ENCODE data around the gene JUP. TPM values are rescaled to one million over a fixed set of nuclear protein-coding genes. Genes with fewer than 3 reads are reported as not detected.

The JUP gene
- total and polyA plus RNA-seq, 8 donors = 31.1 to 93.5 (median 45.2) TPM

DNA sequence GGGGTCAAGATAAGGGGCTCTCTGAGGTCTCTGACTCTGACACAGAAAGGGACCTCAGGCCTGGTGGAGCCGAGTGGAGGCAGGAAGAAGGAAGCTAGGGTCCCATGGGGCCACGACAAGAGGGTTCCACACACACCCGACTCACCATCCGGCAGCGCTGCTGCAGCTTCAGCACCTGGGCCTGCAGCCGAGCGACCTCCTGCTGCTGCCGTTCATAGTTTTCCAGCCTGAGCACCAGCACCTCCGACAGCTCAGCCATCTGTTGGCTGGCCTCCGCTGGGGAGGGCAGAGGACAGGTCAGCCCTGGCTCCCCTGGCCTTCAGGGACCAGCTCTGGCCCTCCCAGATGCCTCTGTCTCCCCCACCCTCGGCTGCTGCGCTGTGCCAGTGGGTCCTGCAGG is 58.5 kb downstream of the JUP start:
- no peaks in the 10 kb centered on the region for H3K4me1 ChIP-seq
- 67 to 71% methylated on average over 12 of the region's 12 CpGs for WGBS, 2 donors
- DNase-seq = no peak
- FAIRE-seq = no peak
- intact Hi-C loops (cut with DNase I) = no loop called here
- no peaks in the 10 kb centered on the region for H3K27me3 ChIP-seq
- no peak for ATAC-seq
- H3K9me3 ChIP-seq = no peaks in the 10 kb centered on the region
- no peaks in the 10 kb centered on the region for H3K36me3 ChIP-seq
- no peak overlapping the region for H3K4me3 ChIP-seq
- no peak overlapping the region for H3K27ac ChIP-seq
- TF ChIP-seq, protein P1, sequence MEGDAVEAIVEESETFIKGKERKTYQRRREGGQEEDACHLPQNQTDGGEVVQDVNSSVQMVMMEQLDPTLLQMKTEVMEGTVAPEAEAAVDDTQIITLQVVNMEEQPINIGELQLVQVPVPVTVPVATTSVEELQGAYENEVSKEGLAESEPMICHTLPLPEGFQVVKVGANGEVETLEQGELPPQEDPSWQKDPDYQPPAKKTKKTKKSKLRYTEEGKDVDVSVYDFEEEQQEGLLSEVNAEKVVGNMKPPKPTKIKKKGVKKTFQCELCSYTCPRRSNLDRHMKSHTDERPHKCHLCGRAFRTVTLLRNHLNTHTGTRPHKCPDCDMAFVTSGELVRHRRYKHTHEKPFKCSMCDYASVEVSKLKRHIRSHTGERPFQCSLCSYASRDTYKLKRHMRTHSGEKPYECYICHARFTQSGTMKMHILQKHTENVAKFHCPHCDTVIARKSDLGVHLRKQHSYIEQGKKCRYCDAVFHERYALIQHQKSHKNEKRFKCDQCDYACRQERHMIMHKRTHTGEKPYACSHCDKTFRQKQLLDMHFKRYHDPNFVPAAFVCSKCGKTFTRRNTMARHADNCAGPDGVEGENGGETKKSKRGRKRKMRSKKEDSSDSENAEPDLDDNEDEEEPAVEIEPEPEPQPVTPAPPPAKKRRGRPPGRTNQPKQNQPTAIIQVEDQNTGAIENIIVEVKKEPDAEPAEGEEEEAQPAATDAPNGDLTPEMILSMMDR (IDR thresholded peaks at IDR 0.05) = no peak

- Histone ChIP-seq H3K4me1 (no peaks in the 10 kb centered on the region), H3K27me3 (no peaks in the 10 kb centered on the region), H3K9me3 (no peaks in the 10 kb centered on the region), H3K36me3 (no peaks in the 10 kb centered on the region), H3K27ac (no peak overlapping the region), H3K4me3 (no peak overlapping the region)
- no peak for FAIRE-seq
- intact Hi-C loops (cut with DNase I) = no loop called here
- TF ChIP-seq, protein P1 (IDR thresholded peaks at IDR 0.05) = no peak
- DNase-seq = no peak
- no peak for ATAC-seq
- WGBS, 2 donors = 85 to 87% methylated on average over 5 of the region's 5 CpGs
Observed at GRCh38 chr17:41725134-41725533, 61.4 kb downstream of the JUP start.

DNA sequence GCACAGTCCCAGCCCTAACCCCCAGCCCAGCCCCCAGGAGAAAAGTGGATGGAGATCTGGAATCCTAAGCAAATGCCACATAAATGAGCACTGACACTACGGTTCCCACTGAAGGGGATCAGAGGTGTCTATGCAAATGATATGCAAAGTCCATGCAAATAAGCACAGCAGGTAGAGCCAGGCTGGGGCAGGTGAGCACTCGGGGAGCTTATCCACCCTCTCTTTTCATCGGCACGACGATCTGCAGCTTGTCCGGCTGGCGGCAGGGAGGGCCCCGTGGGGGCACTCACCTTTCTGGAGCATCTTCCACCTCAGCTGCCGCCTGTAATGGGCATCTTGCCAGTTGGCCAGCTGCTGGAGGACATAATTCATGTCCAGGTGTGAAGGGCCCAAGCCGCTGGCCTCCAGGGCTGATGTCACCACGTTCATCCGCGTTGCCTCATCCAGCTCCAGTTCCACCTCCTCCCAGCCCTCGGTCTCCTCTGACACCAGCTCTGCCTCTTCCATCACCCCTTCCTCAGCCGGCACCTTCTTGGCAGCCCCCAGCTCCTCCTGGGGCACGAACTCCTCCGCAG is 61.9 kb downstream of the JUP start:
- H3K36me3 ChIP-seq = no peaks in the 10 kb centered on the region
- TF ChIP-seq, protein P1 (IDR thresholded peaks at IDR 0.05) = no peak
- no peaks in the 10 kb centered on the region for H3K9me3 ChIP-seq
- peak in 1 of 4 donors; percentile 53 for ATAC-seq
- intact Hi-C loops (cut with DNase I) = no loop called here
- no peaks in the 10 kb centered on the region for H3K27me3 ChIP-seq
- no peak overlapping the region for H3K4me3 ChIP-seq
- no peak overlapping the region for H3K27ac ChIP-seq
- no peaks in the 10 kb centered on the region for H3K4me1 ChIP-seq
- no peak for FAIRE-seq
- DNase-seq = peak in 1 of 6 donors; percentile 30
- WGBS, 2 donors = 52 to 57% methylated on average over 14 to 17 of the region's 17 CpGs

GRCh38 chr17:41723801-41724475 is 62.6 kb downstream of the JUP start:
- Histone ChIP-seq H3K9me3 (no peaks in the 10 kb centered on the region), H3K27ac (no peak overlapping the region), H3K4me1 (no peaks in the 10 kb centered on the region), H3K27me3 (no peaks in the 10 kb centered on the region), H3K36me3 (no peaks in the 10 kb centered on the region), H3K4me3 (no peak overlapping the region)
- no peak for FAIRE-seq
- WGBS, 2 donors = 69 to 74% methylated on average over 12 of the region's 12 CpGs
- DNase-seq = no peak
- intact Hi-C loops (cut with DNase I) = no loop called here
- ATAC-seq = no peak
- TF ChIP-seq, protein P1 (IDR thresholded peaks at IDR 0.05) = no peak

- no peak overlapping the region for H3K4me3 ChIP-seq
- FAIRE-seq = no peak
Observed at GRCh38 chr17:41722231-41722630, 64.3 kb downstream of the JUP start.

More at GRCh38 chr17:41722231-41722630, 64.3 kb downstream of the JUP start:
- H3K36me3 ChIP-seq = no peaks in the 10 kb centered on the region
- intact Hi-C loops (cut with DNase I) = no loop called here
- no peak overlapping the region for H3K27ac ChIP-seq
- no peaks in the 10 kb centered on the region for H3K9me3 ChIP-seq
- TF ChIP-seq, protein P1 (IDR thresholded peaks at IDR 0.05) = no peak
- ATAC-seq (no peak), DNase-seq (no peak)
- 81 to 87% methylated on average over 7 of the region's 7 CpGs for WGBS, 2 donors
- H3K27me3 ChIP-seq = no peaks in the 10 kb centered on the region
- no peaks in the 10 kb centered on the region for H3K4me1 ChIP-seq

All from pancreas (tissue), 10 donors.